Measurements from ENCODE around the gene MPZL1.
A peak's percentile ranks its signal among the peaks of the same experiment; 100 is the strongest.

The MPZL1 gene

GRCh38 chr1:167752219-167752985 lies 30.6 kb downstream of the MPZL1 start:
- DNase-seq, result no peak

GRCh38 chr1:167755654-167756053 lies 33.9 kb downstream of the MPZL1 start:
- DNase-seq, result no peak

- DNase-seq, result no peak
These were observed 35.1 kb downstream of the MPZL1 start for GRCh38 chr1:167756730-167757405.

- DNase-seq, result no peak
These were observed 35.9 kb downstream of the MPZL1 start for GRCh38 chr1:167757433-167758309.

- DNase-seq, result peak; percentile 93
These were observed 39.6 kb downstream of the MPZL1 start for GRCh38 chr1:167761400-167761799.

GRCh38 chr1:167762061-167762746 lies 40.4 kb downstream of the MPZL1 start:
- no peak for DNase-seq

GRCh38 chr1:167763525-167764220 lies 41.9 kb downstream of the MPZL1 start:
- DNase-seq, result peak; percentile 52

GRCh38 chr1:167764458-167765330 lies 42.9 kb downstream of the MPZL1 start:
- DNase-seq, result no peak

GRCh38 chr1:167765496-167765895 lies 43.7 kb downstream of the MPZL1 start:
- no peak for DNase-seq

- no peak for DNase-seq
These were observed 44.8 kb downstream of the MPZL1 start for GRCh38 chr1:167766538-167766937.

- DNase-seq, result peak; percentile 76
These were observed 46.0 kb downstream of the MPZL1 start for GRCh38 chr1:167767761-167768160.

GRCh38 chr1:167770127-167770526 lies 48.3 kb downstream of the MPZL1 start:
- DNase-seq, result no peak

GRCh38 chr1:167772436-167772835 lies 50.7 kb downstream of the MPZL1 start:
- DNase-seq, result no peak

GRCh38 chr1:167773516-167773915 lies 51.7 kb downstream of the MPZL1 start:
- no peak for DNase-seq

- no peak for DNase-seq
These were observed 52.9 kb downstream of the MPZL1 start for GRCh38 chr1:167774710-167775109.

- no peak for DNase-seq
These were observed 53.4 kb downstream of the MPZL1 start for GRCh38 chr1:167775178-167775577.

- DNase-seq, result no peak
These were observed 54.4 kb downstream of the MPZL1 start for GRCh38 chr1:167776151-167776550.

GRCh38 chr1:167776616-167777268 lies 55.0 kb downstream of the MPZL1 start:
- no peak for DNase-seq

- DNase-seq, result no peak
These were observed 55.5 kb downstream of the MPZL1 start for GRCh38 chr1:167777269-167777650.

- DNase-seq, result no peak
These were observed 59.8 kb downstream of the MPZL1 start for GRCh38 chr1:167781558-167781957.

GRCh38 chr1:167782946-167783345 lies 61.2 kb downstream of the MPZL1 start:
- no peak for DNase-seq
